Retinal pigment epithelial cell (primary cell): ENCODE measurements around the gene OSBPL6.

Source experiments
- DNase-seq: peaks from one replicate; pipeline ENCODE4 v3.0.0-alpha.2; 2010; ENCODE audit warnings: low read depth
- H3K4me3 ChIP-seq: 2 replicates; pipeline ENCODE4 v1.5.1; 2011; ENCODE audit warnings: mild to moderate bottlenecking, low read length, control low read depth, moderate library complexity
- TF ChIP-seq, protein P1 (sequence below): conservative IDR thresholded peaks from 2 replicates; pipeline ENCODE4 v1.5.1; 2011; ENCODE audit warnings: low read depth, low read length, control low read depth, inconsistent platforms

The OSBPL6 gene

GRCh38 chr2:178284613-178285286 is 90.4 kb downstream of the OSBPL6 start:
- TF ChIP-seq, protein P1, sequence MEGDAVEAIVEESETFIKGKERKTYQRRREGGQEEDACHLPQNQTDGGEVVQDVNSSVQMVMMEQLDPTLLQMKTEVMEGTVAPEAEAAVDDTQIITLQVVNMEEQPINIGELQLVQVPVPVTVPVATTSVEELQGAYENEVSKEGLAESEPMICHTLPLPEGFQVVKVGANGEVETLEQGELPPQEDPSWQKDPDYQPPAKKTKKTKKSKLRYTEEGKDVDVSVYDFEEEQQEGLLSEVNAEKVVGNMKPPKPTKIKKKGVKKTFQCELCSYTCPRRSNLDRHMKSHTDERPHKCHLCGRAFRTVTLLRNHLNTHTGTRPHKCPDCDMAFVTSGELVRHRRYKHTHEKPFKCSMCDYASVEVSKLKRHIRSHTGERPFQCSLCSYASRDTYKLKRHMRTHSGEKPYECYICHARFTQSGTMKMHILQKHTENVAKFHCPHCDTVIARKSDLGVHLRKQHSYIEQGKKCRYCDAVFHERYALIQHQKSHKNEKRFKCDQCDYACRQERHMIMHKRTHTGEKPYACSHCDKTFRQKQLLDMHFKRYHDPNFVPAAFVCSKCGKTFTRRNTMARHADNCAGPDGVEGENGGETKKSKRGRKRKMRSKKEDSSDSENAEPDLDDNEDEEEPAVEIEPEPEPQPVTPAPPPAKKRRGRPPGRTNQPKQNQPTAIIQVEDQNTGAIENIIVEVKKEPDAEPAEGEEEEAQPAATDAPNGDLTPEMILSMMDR: no peak
- DNase-seq: no peak
- H3K4me3 ChIP-seq: no peak overlapping the region

DNA sequence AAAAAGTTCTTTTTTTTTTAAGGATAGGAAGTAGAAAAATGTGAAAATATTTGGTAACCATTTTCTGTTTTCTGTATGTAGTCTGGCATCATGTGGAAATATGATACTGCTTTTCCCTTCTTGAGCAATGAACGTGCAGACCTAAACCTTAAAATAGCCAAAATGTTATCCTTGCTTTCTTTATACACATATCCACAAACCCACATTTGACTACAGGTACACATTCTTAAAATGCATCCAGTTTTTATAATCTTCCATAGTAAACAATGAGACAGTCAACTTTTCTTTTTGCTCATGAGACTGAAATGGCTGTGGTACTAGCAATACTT is 90.9 kb downstream of the OSBPL6 start:
- no peak overlapping the region for H3K4me3 ChIP-seq
- DNase-seq: no peak
- TF ChIP-seq, protein P1: no peak

DNA sequence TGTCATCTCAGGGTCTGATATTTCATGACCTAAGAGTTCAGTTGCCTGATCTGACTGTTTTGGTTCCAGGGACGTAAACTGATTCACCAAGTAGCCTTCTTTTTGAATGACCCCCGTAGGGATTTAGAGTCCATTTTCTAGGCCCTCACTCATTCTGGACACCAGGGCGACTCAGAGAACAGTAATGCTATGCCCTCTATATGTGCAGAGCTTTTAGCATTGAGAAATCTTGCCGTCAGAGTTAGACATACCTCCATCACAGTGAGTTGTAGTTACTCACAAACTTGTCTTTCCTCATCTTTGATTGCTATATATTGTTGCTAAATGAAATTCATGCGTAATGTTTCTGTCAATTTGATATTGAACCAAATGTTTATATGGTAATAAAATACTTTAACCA is 92.3 kb downstream of the OSBPL6 start:
- no peak overlapping the region for H3K4me3 ChIP-seq
- TF ChIP-seq, protein P1: no peak

DNA sequence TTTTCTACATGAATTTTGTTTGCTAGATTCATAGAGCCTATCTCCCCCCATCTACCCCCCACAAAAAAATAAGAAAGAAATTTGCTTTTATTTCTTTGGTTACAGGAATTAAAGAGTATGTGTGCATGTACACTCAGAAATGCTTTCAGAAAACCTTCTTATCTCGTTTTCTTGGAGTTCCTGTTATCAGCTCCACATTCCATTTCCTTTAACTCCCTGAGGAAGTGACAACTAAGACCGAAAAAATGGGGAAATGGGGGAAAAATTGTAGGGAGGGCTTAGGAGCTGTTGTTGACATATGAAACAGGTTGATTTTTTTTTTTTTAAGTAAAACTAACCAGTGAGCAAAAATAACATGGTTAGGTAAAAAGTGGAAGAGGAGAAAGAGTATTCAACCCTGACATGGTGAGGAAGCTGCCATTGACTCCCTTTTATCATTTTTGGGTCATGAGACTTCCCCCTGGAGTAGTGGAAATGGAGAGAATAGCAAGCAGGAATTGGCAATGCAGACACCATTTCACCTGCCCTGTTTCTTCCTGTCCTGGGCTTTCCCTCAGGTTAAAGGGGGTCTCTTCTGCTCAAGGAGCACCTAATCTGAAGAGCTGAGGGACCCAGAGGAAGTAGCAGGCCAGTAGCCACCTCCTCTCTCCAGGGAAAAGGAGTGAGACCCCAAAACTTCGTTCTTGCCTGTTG is 93.5 kb downstream of the OSBPL6 start:
- no peak for DNase-seq
- H3K4me3 ChIP-seq: no peak overlapping the region
- TF ChIP-seq, protein P1: no peak

More for the DNA sequence above, 92.3 kb downstream of the OSBPL6 start:
- no peak for DNase-seq

DNA sequence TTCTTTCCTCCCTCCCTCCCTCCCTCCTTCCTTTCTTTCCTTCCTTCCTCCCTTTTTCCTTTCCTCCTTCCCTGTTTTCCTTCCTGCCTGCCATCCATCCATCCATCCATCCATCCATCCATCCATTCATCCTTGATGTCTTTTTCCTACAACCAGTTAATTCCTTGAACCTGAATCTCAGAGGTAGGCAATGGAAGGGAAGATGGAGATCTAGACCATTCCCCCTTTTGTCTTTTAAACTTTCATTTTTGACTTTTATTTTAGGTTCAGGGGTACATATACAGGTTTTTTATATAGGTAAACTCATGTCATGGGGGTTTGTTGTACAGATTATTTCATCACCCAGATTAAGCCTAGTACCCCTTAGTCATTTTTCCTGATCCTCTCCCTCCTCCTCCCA is 97.4 kb downstream of the OSBPL6 start:
- TF ChIP-seq, protein P1: no peak
- H3K4me3 ChIP-seq: no peak overlapping the region
- DNase-seq: no peak

- no peak overlapping the region for H3K4me3 ChIP-seq
- no peak for DNase-seq
- TF ChIP-seq, protein P1: no peak
These were observed 98.3 kb downstream of the OSBPL6 start for GRCh38 chr2:178292586-178292985.

GRCh38 chr2:178295115-178295514 is 100.8 kb downstream of the OSBPL6 start:
- no peak overlapping the region for H3K4me3 ChIP-seq
- DNase-seq: no peak
- TF ChIP-seq, protein P1: no peak
